Vagina (tissue), 2 donors: Measurements from ENCODE around the gene COL6A1.

Experiments
- CTCF ChIP-seq, 3 experiments: fragments of 450-650 bp in 2 of 3; fragments of 200-600 bp in 1 of 3; sonication (generic) in 1 of 3; IDR thresholded peaks; one replicate each; pipeline ENCODE4 v1.5.1; 2017 to 2019; ENCODE audit warnings: antibody characterized with exemption in 3 of 3, mild to moderate bottlenecking in 2 of 3, moderate library complexity in 2 of 3
- POLR2A ChIP-seq, 2 donors: fragments of 450-650 bp; IDR thresholded peaks; one replicate each; pipeline ENCODE4 v1.6.1; 2017; ENCODE audit warnings: antibody characterized with exemption in 2 of 2, mild to moderate bottlenecking in 2 of 2, moderate library complexity in 2 of 2

- no peak for TF ChIP-seq CTCF (IDR thresholded peaks at IDR 0.05)
- TF ChIP-seq POLR2A (IDR thresholded peaks at IDR 0.05), result no peak
Observed at GRCh38 chr21:45938453-45938755, 43.2 kb upstream of the COL6A1 start.
